A549 treated with GW870086 at 1 μM for 4 hours (cell line): ENCODE data around the gene RGL4. TPM values are rescaled to one million over a fixed set of nuclear protein-coding genes. Genes with fewer than 3 reads are reported as not detected.

ENCODE experiments used
- total RNA-seq: library from RNA; stranded (reverse); fragments of 200-300 nt; extraction: Qiagen RNA extraction; gene quantifications from 5 replicates; pipeline ENCODE4 v1.2.3, GENCODE V29; 2022; ENCODE audit warnings: low read depth

RGL4 gene, protein sequence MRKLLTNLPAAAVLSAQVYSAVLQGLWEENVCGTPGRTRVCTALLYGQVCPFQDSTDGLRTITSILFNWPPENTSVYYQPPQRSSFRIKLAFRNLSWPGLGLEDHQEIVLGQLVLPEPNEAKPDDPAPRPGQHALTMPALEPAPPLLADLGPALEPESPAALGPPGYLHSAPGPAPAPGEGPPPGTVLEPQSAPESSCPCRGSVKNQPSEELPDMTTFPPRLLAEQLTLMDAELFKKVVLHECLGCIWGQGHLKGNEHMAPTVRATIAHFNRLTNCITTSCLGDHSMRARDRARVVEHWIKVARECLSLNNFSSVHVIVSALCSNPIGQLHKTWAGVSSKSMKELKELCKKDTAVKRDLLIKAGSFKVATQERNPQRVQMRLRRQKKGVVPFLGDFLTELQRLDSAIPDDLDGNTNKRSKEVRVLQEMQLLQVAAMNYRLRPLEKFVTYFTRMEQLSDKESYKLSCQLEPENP
- total RNA-seq = not detected in 5 replicates

DNA sequence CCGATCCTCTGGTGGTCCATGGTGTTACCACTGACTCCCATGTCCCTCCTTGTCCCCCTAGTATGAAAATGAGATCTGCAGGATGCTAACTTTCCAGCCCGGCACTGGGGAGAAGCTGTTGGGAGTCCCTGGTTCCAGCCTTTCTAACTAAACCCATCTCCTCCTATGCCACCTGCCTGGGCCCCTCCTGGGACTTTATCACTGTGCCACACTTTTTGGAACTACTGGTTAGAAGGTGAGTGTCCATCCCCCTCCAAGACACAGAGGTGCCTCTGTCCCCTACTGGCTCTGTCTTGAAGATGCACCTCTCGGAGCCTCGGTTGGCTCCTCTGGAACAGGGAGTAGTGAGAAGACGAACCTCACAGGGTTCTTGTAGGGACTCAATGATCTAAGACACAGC lies at the start of gene RGL4:
RGL4 (plus strand) TSS at position 301 of the 400 bp plus-strand sequence. CDS start 1,018 bp downstream, outside the sequence.

Other genes with a start within 250 kb of the RGL4 start
- not detected in 5 replicates for gene IGLL1, start 110.7 kb upstream of the RGL4 start, total RNA-seq
- gene DRICH1, start 58.7 kb upstream of the RGL4 start, total RNA-seq = 0.16 to 0.36 TPM (median 0.21 TPM) in 4 of 5 replicates, not detected in the other
- 0.71 to 1.2 TPM (median 0.95 TPM) in 5 replicates for gene ZNF70, start 60.1 kb downstream of the RGL4 start, total RNA-seq
- gene VPREB3, start 63.4 kb downstream of the RGL4 start, total RNA-seq = 0.58 to 1.2 TPM (median 0.68 TPM) in 4 of 5 replicates, not detected in the other
- gene C22orf15, start 72.0 kb downstream of the RGL4 start, total RNA-seq = not detected in 5 replicates
- 88.7 to 210 TPM (median 182 TPM) in 5 replicates for gene CHCHD10, start 77.0 kb downstream of the RGL4 start, total RNA-seq
- 0.21 to 0.50 TPM (median 0.36 TPM) in 5 replicates for gene MMP11, start 81.8 kb downstream of the RGL4 start, total RNA-seq
- gene SMARCB1, start 96.0 kb downstream of the RGL4 start, total RNA-seq = 44.9 to 52.5 TPM (median 49.9 TPM) in 5 replicates
- 0.23 to 0.60 TPM (median 0.38 TPM) in 5 replicates for gene DERL3, start 148.0 kb downstream of the RGL4 start, total RNA-seq
- gene SLC2A11, start 166.9 kb downstream of the RGL4 start, total RNA-seq = 8.0 to 10.4 TPM (median 8.7 TPM) in 5 replicates
- 566 to 943 TPM (median 912 TPM) in 5 replicates for gene MIF, start 203.4 kb downstream of the RGL4 start, total RNA-seq